K562 (cell line): ENCODE measurements around the gene CEP43.

ENCODE experiments used
- CCAR2 ChIP-seq: fragments of 200-400 bp; formaldehyde crosslinking; IDR thresholded peaks from 2 replicates; pipeline ENCODE4 v1.6.1; 2017; ENCODE audit warnings: mild to moderate bottlenecking, low read depth, low read length
- ELF4 ChIP-seq: fragments of 450-650 bp; formaldehyde crosslinking; IDR thresholded peaks from 2 replicates; pipeline ENCODE4 v1.4.0; 2022; ENCODE audit warnings: missing genetic modification characterization
- FOSL1 ChIP-seq: fragments of 200-800 bp; sonication (Bioruptor generic); conservative IDR thresholded peaks from 2 replicates; pipeline ENCODE4 v1.6.1; 2016; ENCODE audit warnings: missing genetic modification characterization, missing compliant biosample characterization
- FOXP1 ChIP-seq: sonication (generic); formaldehyde crosslinking; IDR thresholded peaks from 2 replicates; pipeline ENCODE4 v1.8.0; 2022; ENCODE audit warnings: mild to moderate bottlenecking, missing genetic modification reagents
- HDGF ChIP-seq: fragments of 450-650 bp; IDR thresholded peaks from 2 replicates; pipeline ENCODE4 v1.6.1; 2016
- MYNN ChIP-seq, 2 experiments: sonication (generic); formaldehyde crosslinking in 1 of 2; IDR thresholded peaks; 2 replicates each; pipeline versions ENCODE4 v1.5.0 to v1.6.1; 2016 to 2020; ENCODE audit warnings: antibody characterized with exemption in 1 of 2, missing genetic modification reagents in 1 of 2
- NBN ChIP-seq: fragments of 450-650 bp; IDR thresholded peaks from 2 replicates; pipeline ENCODE4 v1.6.1; 2016; ENCODE audit warnings: low read depth, mild to moderate bottlenecking
- SMARCE1 ChIP-seq: fragments of 450-650 bp; IDR thresholded peaks from 2 replicates; pipeline ENCODE4 v1.7.1; 2016; ENCODE audit warnings: mild to moderate bottlenecking
- TCF7L2 ChIP-seq: fragments of 150-350 bp; IDR thresholded peaks from 2 replicates; pipeline ENCODE4 v1.6.1; 2016; ENCODE audit warnings: low read depth, mild to moderate bottlenecking, low read length, moderate library complexity
- TF ChIP-seq, protein P1 (sequence below): fragments of 250-450 bp; sonication (Bioruptor Pico); IDR thresholded peaks from 2 replicates; pipeline ENCODE4 v1.8.0; 2022; ENCODE audit warnings: moderate library complexity, mild to moderate bottlenecking, inconsistent platforms
- TF ChIP-seq, protein P2 (sequence below), 2 experiments: fragments of 450-650 bp; IDR thresholded peaks; 2 replicates each; pipeline ENCODE4 v1.6.1; 2016; ENCODE audit warnings: mild to moderate bottlenecking in 2 of 2, borderline replicate concordance in 1 of 2, low read depth in 1 of 2, moderate library complexity in 1 of 2
- TF ChIP-seq, protein P3 (sequence below): IDR thresholded peaks from 2 replicates; pipeline ENCODE4 v1.6.1; 2011; ENCODE audit not compliant: insufficient read length; ENCODE audit errors: extremely low read depth
- TF ChIP-seq, protein P4 (sequence below), 2 experiments: fragments of 450-650 bp; formaldehyde crosslinking in 1 of 2; IDR thresholded peaks; 2 replicates each; pipeline versions ENCODE4 v1.4.0 to v1.6.1; 2014 to 2020; ENCODE audit warnings: mild to moderate bottlenecking in 2 of 2, borderline replicate concordance in 1 of 2, low read depth in 1 of 2
- TF ChIP-seq, protein P5 (sequence below): fragments of 450-650 bp; formaldehyde crosslinking; IDR thresholded peaks from 2 replicates; pipeline ENCODE4 v1.4.0; 2020; ENCODE audit warnings: mild to moderate bottlenecking

DNA sequence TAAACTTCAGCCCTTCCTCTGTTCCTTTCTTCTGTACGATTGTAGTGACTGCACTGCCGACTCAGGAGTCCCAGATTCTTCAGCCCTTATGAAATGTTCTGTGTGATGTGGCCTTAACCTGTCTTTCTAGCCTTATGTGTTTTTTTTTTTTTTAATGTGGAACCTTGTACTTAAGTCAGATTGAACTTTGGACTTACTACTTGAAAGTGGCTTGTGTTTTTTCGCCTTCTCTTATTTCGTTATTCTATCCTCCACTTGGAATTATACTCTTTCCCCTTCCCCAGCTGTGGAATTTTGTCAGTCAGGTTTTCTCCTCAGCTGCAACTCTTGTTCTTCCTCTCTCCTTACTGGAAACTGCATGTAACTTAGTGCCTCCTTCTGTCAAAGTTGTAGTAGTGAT lies 8.8 kb downstream of the CEP43 start:
- TF ChIP-seq, protein P1, sequence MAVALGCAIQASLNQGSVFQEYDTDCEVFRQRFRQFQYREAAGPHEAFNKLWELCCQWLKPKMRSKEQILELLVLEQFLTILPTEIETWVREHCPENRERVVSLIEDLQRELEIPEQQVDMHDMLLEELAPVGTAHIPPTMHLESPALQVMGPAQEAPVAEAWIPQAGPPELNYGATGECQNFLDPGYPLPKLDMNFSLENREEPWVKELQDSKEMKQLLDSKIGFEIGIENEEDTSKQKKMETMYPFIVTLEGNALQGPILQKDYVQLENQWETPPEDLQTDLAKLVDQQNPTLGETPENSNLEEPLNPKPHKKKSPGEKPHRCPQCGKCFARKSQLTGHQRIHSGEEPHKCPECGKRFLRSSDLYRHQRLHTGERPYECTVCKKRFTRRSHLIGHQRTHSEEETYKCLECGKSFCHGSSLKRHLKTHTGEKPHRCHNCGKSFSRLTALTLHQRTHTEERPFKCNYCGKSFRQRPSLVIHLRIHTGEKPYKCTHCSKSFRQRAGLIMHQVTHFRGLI (CRISPR knock-in tag) = no peak
- TF ChIP-seq ELF4 (no peak), FOXP1 (CRISPR knock-in tag) (no peak), SMARCE1 (no peak), HDGF (no peak), FOSL1 (tag) (no peak), NBN (no peak), CCAR2 (no peak), MYNN (IDR thresholded peaks at IDR 0.05) (no peak), MYNN (CRISPR knock-in tag; IDR thresholded peaks at IDR 0.05) (no peak), TCF7L2 (no peak)
- TF ChIP-seq, protein P2, sequence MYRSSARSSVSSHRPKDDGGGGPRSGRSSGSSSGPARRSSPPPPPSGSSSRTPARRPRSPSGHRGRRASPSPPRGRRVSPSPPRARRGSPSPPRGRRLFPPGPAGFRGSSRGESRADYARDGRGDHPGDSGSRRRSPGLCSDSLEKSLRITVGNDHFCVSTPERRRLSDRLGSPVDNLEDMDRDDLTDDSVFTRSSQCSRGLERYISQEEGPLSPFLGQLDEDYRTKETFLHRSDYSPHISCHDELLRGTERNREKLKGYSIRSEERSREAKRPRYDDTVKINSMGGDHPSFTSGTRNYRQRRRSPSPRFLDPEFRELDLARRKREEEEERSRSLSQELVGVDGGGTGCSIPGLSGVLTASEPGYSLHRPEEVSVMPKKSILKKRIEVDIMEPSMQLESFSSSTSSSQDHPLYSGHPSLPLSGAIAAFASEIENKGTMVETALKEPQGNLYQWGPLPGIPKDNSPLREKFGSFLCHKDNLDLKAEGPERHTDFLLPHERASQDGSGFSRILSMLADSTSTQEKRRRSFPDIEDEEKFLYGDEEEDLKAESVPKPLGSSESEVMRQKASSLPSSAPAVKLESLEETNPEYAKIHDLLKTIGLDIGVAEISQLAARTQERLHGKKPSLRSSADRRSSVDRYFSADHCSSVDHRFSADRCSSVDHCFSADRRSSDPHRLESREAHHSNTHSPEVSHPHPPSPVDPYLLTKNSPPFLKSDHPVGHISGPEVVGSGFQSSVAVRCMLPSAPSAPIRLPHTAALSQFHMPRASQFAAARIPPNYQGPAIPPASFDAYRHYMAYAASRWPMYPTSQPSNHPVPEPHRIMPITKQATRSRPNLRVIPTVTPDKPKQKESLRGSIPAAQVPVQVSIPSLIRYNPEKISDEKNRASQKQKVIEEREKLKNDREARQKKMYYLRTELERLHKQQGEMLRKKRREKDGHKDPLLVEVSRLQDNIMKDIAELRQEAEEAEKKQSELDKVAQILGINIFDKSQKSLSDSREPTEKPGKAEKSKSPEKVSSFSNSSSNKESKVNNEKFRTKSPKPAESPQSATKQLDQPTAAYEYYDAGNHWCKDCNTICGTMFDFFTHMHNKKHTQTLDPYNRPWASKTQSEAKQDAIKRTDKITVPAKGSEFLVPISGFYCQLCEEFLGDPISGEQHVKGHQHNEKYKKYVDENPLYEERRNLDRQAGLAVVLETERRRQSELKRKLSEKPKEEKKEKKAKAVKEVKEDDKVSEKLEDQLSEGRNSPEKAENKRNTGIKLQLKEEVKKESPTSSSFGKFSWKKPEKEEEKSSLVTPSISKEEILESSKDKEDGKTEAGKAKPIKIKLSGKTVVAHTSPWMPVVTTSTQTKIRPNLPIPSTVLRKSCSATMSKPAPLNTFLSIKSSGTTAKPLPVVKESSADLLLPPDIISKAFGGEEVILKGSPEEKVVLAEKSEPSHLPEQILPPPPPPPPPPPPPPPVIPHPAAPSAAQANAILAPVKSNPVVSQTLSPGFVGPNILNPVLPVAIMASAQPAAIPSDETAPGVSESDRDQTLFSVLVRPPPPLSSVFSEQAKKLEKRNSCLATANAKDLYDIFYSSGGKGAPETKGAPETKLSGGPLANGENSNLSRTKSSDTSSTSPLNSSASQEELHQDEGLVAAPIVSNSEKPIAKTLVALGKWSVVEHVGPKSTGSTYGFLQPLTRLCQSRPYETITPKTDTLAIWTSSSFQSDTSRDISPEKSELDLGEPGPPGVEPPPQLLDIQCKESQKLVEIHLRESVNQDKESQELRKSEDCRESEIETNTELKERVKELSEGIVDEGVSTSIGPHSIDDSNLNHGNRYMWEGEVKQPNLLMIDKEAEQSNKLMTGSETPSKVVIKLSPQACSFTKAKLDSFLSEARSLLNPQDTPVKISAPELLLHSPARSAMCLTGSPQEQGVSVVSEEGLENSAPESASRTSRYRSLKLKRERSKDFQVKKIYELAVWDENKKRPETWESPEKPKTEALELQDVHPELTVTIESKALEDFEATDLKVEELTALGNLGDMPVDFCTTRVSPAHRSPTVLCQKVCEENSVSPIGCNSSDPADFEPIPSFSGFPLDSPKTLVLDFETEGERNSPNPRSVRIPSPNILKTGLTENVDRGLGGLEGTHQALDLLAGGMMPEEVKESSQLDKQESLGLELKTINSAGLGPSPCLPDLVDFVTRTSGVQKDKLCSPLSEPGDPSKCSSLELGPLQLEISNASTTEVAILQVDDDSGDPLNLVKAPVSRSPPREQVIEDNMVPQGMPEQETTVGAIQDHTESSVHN (IDR thresholded peaks at IDR 0.05; ENCODE audit: borderline replicate concordance in 1 of 2, low read depth in 1 of 2) = no peak
- TF ChIP-seq, protein P3, sequence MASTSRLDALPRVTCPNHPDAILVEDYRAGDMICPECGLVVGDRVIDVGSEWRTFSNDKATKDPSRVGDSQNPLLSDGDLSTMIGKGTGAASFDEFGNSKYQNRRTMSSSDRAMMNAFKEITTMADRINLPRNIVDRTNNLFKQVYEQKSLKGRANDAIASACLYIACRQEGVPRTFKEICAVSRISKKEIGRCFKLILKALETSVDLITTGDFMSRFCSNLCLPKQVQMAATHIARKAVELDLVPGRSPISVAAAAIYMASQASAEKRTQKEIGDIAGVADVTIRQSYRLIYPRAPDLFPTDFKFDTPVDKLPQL = no peak
- TF ChIP-seq, protein P4, sequence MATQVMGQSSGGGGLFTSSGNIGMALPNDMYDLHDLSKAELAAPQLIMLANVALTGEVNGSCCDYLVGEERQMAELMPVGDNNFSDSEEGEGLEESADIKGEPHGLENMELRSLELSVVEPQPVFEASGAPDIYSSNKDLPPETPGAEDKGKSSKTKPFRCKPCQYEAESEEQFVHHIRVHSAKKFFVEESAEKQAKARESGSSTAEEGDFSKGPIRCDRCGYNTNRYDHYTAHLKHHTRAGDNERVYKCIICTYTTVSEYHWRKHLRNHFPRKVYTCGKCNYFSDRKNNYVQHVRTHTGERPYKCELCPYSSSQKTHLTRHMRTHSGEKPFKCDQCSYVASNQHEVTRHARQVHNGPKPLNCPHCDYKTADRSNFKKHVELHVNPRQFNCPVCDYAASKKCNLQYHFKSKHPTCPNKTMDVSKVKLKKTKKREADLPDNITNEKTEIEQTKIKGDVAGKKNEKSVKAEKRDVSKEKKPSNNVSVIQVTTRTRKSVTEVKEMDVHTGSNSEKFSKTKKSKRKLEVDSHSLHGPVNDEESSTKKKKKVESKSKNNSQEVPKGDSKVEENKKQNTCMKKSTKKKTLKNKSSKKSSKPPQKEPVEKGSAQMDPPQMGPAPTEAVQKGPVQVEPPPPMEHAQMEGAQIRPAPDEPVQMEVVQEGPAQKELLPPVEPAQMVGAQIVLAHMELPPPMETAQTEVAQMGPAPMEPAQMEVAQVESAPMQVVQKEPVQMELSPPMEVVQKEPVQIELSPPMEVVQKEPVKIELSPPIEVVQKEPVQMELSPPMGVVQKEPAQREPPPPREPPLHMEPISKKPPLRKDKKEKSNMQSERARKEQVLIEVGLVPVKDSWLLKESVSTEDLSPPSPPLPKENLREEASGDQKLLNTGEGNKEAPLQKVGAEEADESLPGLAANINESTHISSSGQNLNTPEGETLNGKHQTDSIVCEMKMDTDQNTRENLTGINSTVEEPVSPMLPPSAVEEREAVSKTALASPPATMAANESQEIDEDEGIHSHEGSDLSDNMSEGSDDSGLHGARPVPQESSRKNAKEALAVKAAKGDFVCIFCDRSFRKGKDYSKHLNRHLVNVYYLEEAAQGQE (IDR thresholded peaks at IDR 0.05; ENCODE audit: borderline replicate concordance) = no peak
- TF ChIP-seq, protein P4 (CRISPR knock-in tag; IDR thresholded peaks at IDR 0.05; ENCODE audit: low read depth) = no peak
- TF ChIP-seq, protein P5, sequence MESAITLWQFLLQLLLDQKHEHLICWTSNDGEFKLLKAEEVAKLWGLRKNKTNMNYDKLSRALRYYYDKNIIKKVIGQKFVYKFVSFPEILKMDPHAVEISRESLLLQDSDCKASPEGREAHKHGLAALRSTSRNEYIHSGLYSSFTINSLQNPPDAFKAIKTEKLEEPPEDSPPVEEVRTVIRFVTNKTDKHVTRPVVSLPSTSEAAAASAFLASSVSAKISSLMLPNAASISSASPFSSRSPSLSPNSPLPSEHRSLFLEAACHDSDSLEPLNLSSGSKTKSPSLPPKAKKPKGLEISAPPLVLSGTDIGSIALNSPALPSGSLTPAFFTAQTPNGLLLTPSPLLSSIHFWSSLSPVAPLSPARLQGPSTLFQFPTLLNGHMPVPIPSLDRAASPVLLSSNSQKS (CRISPR knock-in tag) = no peak
